HL-60 (cell line): ENCODE results near the gene MPPED1.

Source experiments
- POLR2AphosphoS5 ChIP-seq: IDR thresholded peaks from 2 replicates; pipeline ENCODE4 v1.6.1; 2012; ENCODE audit warnings: low read depth
- TF ChIP-seq, protein P1 (sequence below): IDR thresholded peaks from one replicate; pipeline ENCODE4 v1.5.1; 2011; ENCODE audit warnings: low read length, control low read depth, inconsistent platforms; ENCODE audit not compliant: insufficient read depth

DNA sequence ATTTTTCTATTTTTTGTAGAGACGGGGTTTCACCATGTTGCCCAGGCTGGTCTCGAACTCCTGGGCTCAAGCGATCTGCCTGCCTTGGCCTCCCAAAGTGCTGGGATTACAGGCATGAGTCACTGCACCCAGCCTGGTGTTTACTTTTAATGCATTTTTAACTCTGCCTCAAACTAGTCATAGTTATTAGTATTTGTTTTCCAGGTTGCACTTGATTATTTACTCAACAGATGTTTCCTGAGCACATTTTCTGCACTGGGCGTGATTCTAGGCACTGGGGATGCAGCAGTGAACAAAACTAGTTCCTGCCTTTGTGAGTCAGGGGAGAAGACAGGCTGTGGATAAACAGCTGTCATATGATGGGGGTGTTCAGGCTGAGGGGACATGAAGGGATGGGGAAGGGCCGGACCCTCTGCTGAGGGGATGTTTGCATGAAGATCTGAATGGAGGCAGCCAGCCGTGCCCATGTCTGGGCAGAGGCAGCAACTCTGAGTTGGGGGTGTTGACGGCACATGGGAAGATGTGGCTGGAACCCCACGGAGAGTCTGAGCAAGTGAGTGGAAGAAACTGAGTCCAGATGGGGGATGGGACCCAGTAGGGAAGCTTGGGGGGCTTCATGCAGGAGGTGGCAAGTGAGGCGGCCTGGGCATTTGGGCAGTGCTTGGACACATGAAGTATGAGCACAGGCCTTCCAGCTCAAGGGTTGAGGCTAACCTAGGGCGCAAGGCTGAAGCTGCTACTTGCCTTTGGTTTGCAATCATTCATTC, 34.4 kb downstream of the MPPED1 start:
- TF ChIP-seq, protein P1, sequence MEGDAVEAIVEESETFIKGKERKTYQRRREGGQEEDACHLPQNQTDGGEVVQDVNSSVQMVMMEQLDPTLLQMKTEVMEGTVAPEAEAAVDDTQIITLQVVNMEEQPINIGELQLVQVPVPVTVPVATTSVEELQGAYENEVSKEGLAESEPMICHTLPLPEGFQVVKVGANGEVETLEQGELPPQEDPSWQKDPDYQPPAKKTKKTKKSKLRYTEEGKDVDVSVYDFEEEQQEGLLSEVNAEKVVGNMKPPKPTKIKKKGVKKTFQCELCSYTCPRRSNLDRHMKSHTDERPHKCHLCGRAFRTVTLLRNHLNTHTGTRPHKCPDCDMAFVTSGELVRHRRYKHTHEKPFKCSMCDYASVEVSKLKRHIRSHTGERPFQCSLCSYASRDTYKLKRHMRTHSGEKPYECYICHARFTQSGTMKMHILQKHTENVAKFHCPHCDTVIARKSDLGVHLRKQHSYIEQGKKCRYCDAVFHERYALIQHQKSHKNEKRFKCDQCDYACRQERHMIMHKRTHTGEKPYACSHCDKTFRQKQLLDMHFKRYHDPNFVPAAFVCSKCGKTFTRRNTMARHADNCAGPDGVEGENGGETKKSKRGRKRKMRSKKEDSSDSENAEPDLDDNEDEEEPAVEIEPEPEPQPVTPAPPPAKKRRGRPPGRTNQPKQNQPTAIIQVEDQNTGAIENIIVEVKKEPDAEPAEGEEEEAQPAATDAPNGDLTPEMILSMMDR, result no peak
- TF ChIP-seq POLR2AphosphoS5, result no peak
